ENCODE results near the gene SYCE1L.

SYCE1L gene

GRCh38 chr16:77246150-77246549, 46.9 kb downstream of the SYCE1L start:
- TF ChIP-seq POLR2A (IDR thresholded peaks at IDR 0.05; ENCODE audit: extremely low read depth, insufficient read length) = no peak
- no peak for TF ChIP-seq MYC (IDR thresholded peaks at IDR 0.05; ENCODE audit: low read depth, low read length)
- no peak for TF ChIP-seq MAX (IDR thresholded peaks at IDR 0.05; ENCODE audit: low read depth, low read length)
- TF ChIP-seq CTCF (IDR thresholded peaks at IDR 0.05; ENCODE audit: low read depth, low read length) = no peak
- DNase-seq (ENCODE audit: low read depth) = no peak
- H3K4me3 ChIP-seq (ENCODE audit: low read depth, low read length) = no peak overlapping the region

- no peak for TF ChIP-seq POLR2A (IDR thresholded peaks at IDR 0.05; ENCODE audit: extremely low read depth, insufficient read length)
- TF ChIP-seq CTCF (IDR thresholded peaks at IDR 0.05; ENCODE audit: low read depth, low read length) = no peak
- no peak for TF ChIP-seq MYC (IDR thresholded peaks at IDR 0.05; ENCODE audit: low read depth, low read length)
- TF ChIP-seq MAX (IDR thresholded peaks at IDR 0.05; ENCODE audit: low read depth, low read length) = no peak
- no peak for DNase-seq (ENCODE audit: low read depth)
- no peak overlapping the region for H3K4me3 ChIP-seq (ENCODE audit: low read depth, low read length)
Observed at GRCh38 chr16:77250400-77250799, 51.2 kb downstream of the SYCE1L start.
